PC-9 (cell line): ENCODE data around the gene CHRNA4. TPM values are rescaled to one million over a fixed set of nuclear protein-coding genes. Genes with fewer than 3 reads are reported as not detected.

ENCODE experiments used
- BruUV-seq: library from RNA; stranded (reverse); fragments of 400-500 nt; replicated peaks from 2 replicates; lab custom pipeline; 2021; lab: Mats Ljungman, UMichigan
- CTCF ChIA-PET: fragments of 300-600 bp; sonication (Branson Sonifier 250); formaldehyde crosslinking; loops from one replicate; lab custom pipeline; 2022; ENCODE audit warnings: antibody characterized with exemption; lab: Charles Lee
- POLR2A ChIA-PET: fragments of 300-600 bp; sonication (Branson Sonifier 250); formaldehyde crosslinking; loops from one replicate; lab custom pipeline; 2022; ENCODE audit warnings: antibody characterized with exemption; ENCODE audit not compliant: unreplicated experiment; lab: Charles Lee
- DNase-seq, 2 experiments: peaks; one replicate each; pipeline versions ENCODE4 v3.0.0 to v3.0.0-alpha.2; 2015 to 2022; ENCODE audit warnings: mixed read lengths in 1 of 2
- H2AFZ ChIP-seq: fragments of 200-600 bp; sonication (generic); 2 replicates; pipeline ENCODE4 v1.8.1; 2017; ENCODE audit warnings: antibody characterized with exemption
- H3F3A ChIP-seq: fragments of 200-600 bp; sonication (generic); 2 replicates; pipeline ENCODE4 v1.8.1; 2017; ENCODE audit warnings: antibody characterized with exemption, mild to moderate bottlenecking, low read depth; ENCODE audit not compliant: insufficient read depth
- H3K27ac ChIP-seq: fragments of 200-600 bp; sonication (generic); 2 replicates; pipeline ENCODE4 v1.6.1; 2016; ENCODE audit warnings: mixed run types
- H3K27me3 ChIP-seq: fragments of 200-600 bp; sonication (generic); 2 replicates; pipeline ENCODE4 v1.6.1; 2016; ENCODE audit warnings: low read depth, mixed run types; ENCODE audit not compliant: insufficient read depth
- H3K36me3 ChIP-seq: fragments of 200-600 bp; sonication (generic); 2 replicates; pipeline ENCODE4 v1.6.1; 2016; ENCODE audit warnings: low read depth, mixed run types
- H3K4me1 ChIP-seq: fragments of 200-600 bp; sonication (generic); replicated peaks from 2 replicates; pipeline ENCODE4 v1.6.1; 2016; ENCODE audit warnings: mixed run types; ENCODE audit not compliant: insufficient read depth
- H3K4me2 ChIP-seq: fragments of 200-600 bp; sonication (generic); 2 replicates; pipeline ENCODE4 v1.6.1; 2017; ENCODE audit warnings: mixed run types
- H3K4me3 ChIP-seq: fragments of 200-600 bp; sonication (generic); 2 replicates; pipeline ENCODE4 v1.6.1; 2016; ENCODE audit warnings: mixed run types
- H3K79me2 ChIP-seq: fragments of 200-600 bp; sonication (generic); 2 replicates; pipeline ENCODE4 v1.6.1; 2017; ENCODE audit warnings: low read depth, mixed run types
- H3K9me2 ChIP-seq: fragments of 200-600 bp; sonication (generic); 2 replicates; pipeline ENCODE4 v1.8.1; 2017; ENCODE audit warnings: mild to moderate bottlenecking; ENCODE audit not compliant: insufficient read depth
- H3K9me3 ChIP-seq: fragments of 200-600 bp; sonication (generic); 2 replicates; pipeline ENCODE4 v1.8.1; 2016; ENCODE audit warnings: low read depth; ENCODE audit not compliant: insufficient read depth
- H4K20me1 ChIP-seq: fragments of 200-600 bp; sonication (generic); 2 replicates; pipeline ENCODE4 v1.8.1; 2017; ENCODE audit not compliant: insufficient read depth
- CTCF ChIP-seq: fragments of 200-600 bp; sonication (generic); conservative IDR thresholded peaks from 2 replicates; pipeline ENCODE4 v1.6.1; 2017; ENCODE audit warnings: mixed run types, antibody characterized with exemption, mild to moderate bottlenecking, moderate library complexity
- EZH2 ChIP-seq: fragments of 200-600 bp; sonication (generic); IDR thresholded peaks from 2 replicates; pipeline ENCODE4 v1.8.0; 2017; ENCODE audit warnings: antibody characterized with exemption, low read depth
- intact Hi-C: fragments of 100-400 bp; cut with micrococcal nuclease; formaldehyde crosslinking; loops from one replicate; pipeline ENCODE4 v1.10.0; 2022; ENCODE audit not compliant: unreplicated experiment
- total RNA-seq: library from RNA; stranded (reverse); gene quantifications from 2 replicates; pipeline ENCODE4 v1.2.3, GENCODE V29; 2021

CHRNA4 gene
- total RNA-seq, 1 experiment from 2014 or later, result not detected

GRCh38 chr20:63361519-63362435, 628 bp upstream of the CHRNA4 start:
- Histone ChIP-seq H3K9me3 (no peaks in the 10 kb centered on the region), H3K4me1 (no peaks in the 10 kb centered on the region), H3K79me2 (no peaks in the 10 kb centered on the region), H3K9me2 (no peaks in the 10 kb centered on the region), H3F3A (no peaks in the 10 kb centered on the region), H4K20me1 (peaks cover 6% of the 10 kb centered on the region; the same call in 1 of the 2 replicates), H3K4me3 (no peak overlapping the region), H2AFZ (no peak overlapping the region), H3K36me3 (no peaks in the 10 kb centered on the region), H3K4me2 (no peak overlapping the region), H3K27ac (no peak overlapping the region), H3K27me3 (peaks cover 67% of the 10 kb centered on the region)
- DNase-seq, result no peak
- no TSS peak for BruUV-seq
- intact Hi-C loops, result no loop called here
- TF ChIP-seq EZH2 (no peak), CTCF (no peak)
- CTCF ChIA-PET, result interaction anchor here (0.5 to 0.6 kb wide), 2 partner anchors 266 to 573 kb away, joined by 3 to 17 read pairs; no protein-coding TSS in a partner anchor
- POLR2A ChIA-PET, result no interaction called here

GRCh38 chr20:63359937-63360849, 956 bp downstream of the CHRNA4 start:
- Histone ChIP-seq H4K20me1 (peaks cover under 1% of the 10 kb centered on the region; the same call in 1 of the 2 replicates), H3K9me3 (no peaks in the 10 kb centered on the region), H3K4me2 (no peak overlapping the region), H3F3A (no peaks in the 10 kb centered on the region), H3K27ac (no peak overlapping the region), H3K79me2 (no peaks in the 10 kb centered on the region), H3K4me1 (no peaks in the 10 kb centered on the region), H2AFZ (no peak overlapping the region), H3K36me3 (no peaks in the 10 kb centered on the region), H3K27me3 (peaks cover 54% of the 10 kb centered on the region), H3K9me2 (no peaks in the 10 kb centered on the region), H3K4me3 (no peak overlapping the region)
- intact Hi-C loops, result no loop called here
- DNase-seq, result no peak
- CTCF ChIA-PET, result no interaction called here
- no TSS peak for BruUV-seq
- TF ChIP-seq CTCF, result no peak
- no peak for TF ChIP-seq EZH2
- POLR2A ChIA-PET, result no interaction called here

DNA sequence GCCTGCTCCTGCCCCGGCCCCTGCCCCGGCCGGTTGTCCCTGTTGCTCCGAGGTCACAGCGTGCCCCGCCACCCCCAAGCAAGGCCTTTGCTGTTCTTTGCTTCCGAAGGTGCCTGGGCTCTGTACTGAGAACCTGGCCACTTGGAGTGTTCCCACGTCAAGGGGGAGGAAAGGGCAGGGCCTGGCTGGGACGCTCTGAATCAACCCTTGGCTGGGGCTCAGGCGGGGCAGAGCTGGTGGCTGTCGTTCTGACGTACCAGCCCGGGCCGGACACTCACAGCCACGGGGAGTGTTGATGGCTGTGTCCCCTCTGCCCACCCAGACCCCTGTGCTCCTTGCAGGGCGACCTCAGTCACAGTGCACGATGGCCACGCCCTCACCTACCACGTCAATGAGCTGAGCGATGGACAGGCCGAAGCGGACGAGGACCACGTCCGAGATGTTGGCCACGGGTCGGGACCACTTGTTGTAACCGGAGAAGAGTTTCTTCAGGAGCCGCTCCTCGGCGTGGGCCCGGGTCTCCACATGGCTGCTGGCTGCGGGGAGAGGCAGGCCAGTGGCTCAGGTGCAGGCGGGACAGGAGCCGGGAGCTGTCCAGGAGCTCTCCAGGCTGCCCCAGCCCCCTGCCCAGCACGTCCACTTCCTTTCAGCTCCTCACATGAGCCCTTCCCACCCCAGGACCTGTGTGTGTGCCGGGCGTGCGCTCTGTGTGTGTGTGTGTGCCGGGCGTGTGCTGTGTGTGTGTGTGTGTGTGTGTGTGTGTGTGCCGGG, 1.8 kb downstream of the CHRNA4 start:
- POLR2A ChIA-PET, result no interaction called here
- no peak overlapping the region for H3K4me3 ChIP-seq
- no peaks in the 10 kb centered on the region for H3K9me2 ChIP-seq
- no peak overlapping the region for H3K27ac ChIP-seq
- no peaks in the 10 kb centered on the region for H3K36me3 ChIP-seq
- H3K4me2 ChIP-seq, result no peak overlapping the region
- DNase-seq, result no peak
- H3K79me2 ChIP-seq, result no peaks in the 10 kb centered on the region
- intact Hi-C loops, result no loop called here
- no peaks in the 10 kb centered on the region for H3K9me3 ChIP-seq
- peaks cover 47% of the 10 kb centered on the region for H3K27me3 ChIP-seq
- CTCF ChIA-PET, result no interaction called here
- no peak overlapping the region for H2AFZ ChIP-seq
- H3F3A ChIP-seq, result no peaks in the 10 kb centered on the region
- TF ChIP-seq EZH2 (no peak), CTCF (no peak)
- no peaks in the 10 kb centered on the region for H3K4me1 ChIP-seq
- H4K20me1 ChIP-seq, result no peaks in the 10 kb centered on the region; the same call in 1 of the 2 replicates
- BruUV-seq, result no TSS peak
